ENCODE measurements around the gene SCNN1A. TPM values are rescaled to one million over a fixed set of nuclear protein-coding genes. Genes with fewer than 3 reads are reported as not detected.

SCNN1A gene
- total and polyA plus RNA-seq, 2 of the 13 experiments (the other 11 are each of a cell fraction or from before 2014, with no cell fraction given) = 1.5 to 14.6 TPM

- TF ChIP-seq ZNF18 (CRISPR knock-in tag; IDR thresholded peaks at IDR 0.05; ENCODE audit: insufficient replicate concordance) (no peak), HNRNPLL (IDR thresholded peaks at IDR 0.05; ENCODE audit: low read depth, low read length, poor library complexity, severe bottlenecking) (no peak), ZFP82 (CRISPR knock-in tag; IDR thresholded peaks at IDR 0.05; ENCODE audit: borderline replicate concordance) (peak; percentile 52; the same call in 1 of the 2 replicates), ZNF205 (CRISPR knock-in tag; IDR thresholded peaks at IDR 0.05) (0 out of 2 replicates have a peak, but pooled peaks have one; percentile 16), JUN (CRISPR knock-in tag; IDR thresholded peaks at IDR 0.05) (0 out of 2 replicates have a peak, but pooled peaks have one; percentile 20), MAX (IDR thresholded peaks at IDR 0.05) (no peak; the same call in 1 of the 2 replicates), HDAC1 (CRISPR knock-in tag; IDR thresholded peaks at IDR 0.05) (peak; percentile 40; the same call in 1 of the 2 replicates), ZNF678 (CRISPR knock-in tag; IDR thresholded peaks at IDR 0.05) (no peak), GTF3A (CRISPR knock-in tag; conservative IDR thresholded peaks at IDR 0.05) (no peak), NFYB (CRISPR knock-in tag; IDR thresholded peaks at IDR 0.05) (peak; percentile 67), ZNF253 (CRISPR knock-in tag; IDR thresholded peaks at IDR 0.05; ENCODE audit: borderline replicate concordance) (no peak), ZNF766 (CRISPR knock-in tag; IDR thresholded peaks at IDR 0.05; ENCODE audit: borderline replicate concordance) (peak; percentile 43; the same call in 1 of the 2 replicates), ZFY (CRISPR knock-in tag; IDR thresholded peaks at IDR 0.05) (peak; percentile 16; the same call in 1 of the 2 replicates), SAP130 (CRISPR knock-in tag; IDR thresholded peaks at IDR 0.05; ENCODE audit: low read depth) (peak; percentile 83), ZHX1 (CRISPR knock-in tag; IDR thresholded peaks at IDR 0.05; ENCODE audit: low read depth) (no peak), HNF1B (CRISPR knock-in tag; IDR thresholded peaks at IDR 0.05) (no peak), ZNF367 (CRISPR knock-in tag; IDR thresholded peaks at IDR 0.05; ENCODE audit: borderline replicate concordance) (no peak), LCORL (IDR thresholded peaks at IDR 0.05) (no peak), LCORL (CRISPR knock-in tag; IDR thresholded peaks at IDR 0.05) (peak; percentile 68), PHF21A (CRISPR knock-in tag; IDR thresholded peaks at IDR 0.05) (0 out of 2 replicates have a peak, but pooled peaks have one; percentile 46)
Observed at GRCh38 chr12:6370994-6371754, 4.2 kb downstream of the SCNN1A start (continued).

Measured in HepG2 (cell line).